Astrocyte (in vitro differentiated cells and primary cell): ENCODE data around the gene MYO16. TPM values are rescaled to one million over a fixed set of nuclear protein-coding genes. Genes with fewer than 3 reads are reported as not detected.

Experiments used
- DNase-seq: peaks from one replicate; pipeline ENCODE4 v3.0.0-alpha.2; 2010; ENCODE audit warnings: low read depth
- FAIRE-seq: peaks from 2 replicates; lab custom pipeline; 2011; peaks lifted over from hg19 to GRCh38; lab: Jason Lieb, UNC
- H2AFZ ChIP-seq: 2 replicates; pipeline ENCODE4 v1.6.0; 2012; ENCODE audit warnings: low read depth, low read length, inconsistent platforms
- H3K27ac ChIP-seq: 2 replicates; pipeline ENCODE4 v1.5.1; 2011; ENCODE audit warnings: low read depth, low read length, inconsistent platforms
- H3K27me3 ChIP-seq: 2 replicates; pipeline ENCODE4 v1.6.0; 2011; ENCODE audit warnings: low read length, inconsistent platforms; ENCODE audit not compliant: insufficient read depth
- H3K36me3 ChIP-seq: 2 replicates; pipeline ENCODE4 v1.5.1; 2011; ENCODE audit warnings: low read length, inconsistent platforms; ENCODE audit not compliant: insufficient read depth
- H3K4me1 ChIP-seq: 2 replicates; pipeline ENCODE4 v1.5.1; 2011; ENCODE audit warnings: low read length, inconsistent platforms; ENCODE audit not compliant: insufficient read depth
- H3K4me2 ChIP-seq: 2 replicates; pipeline ENCODE4 v1.6.0; 2012; ENCODE audit warnings: low read length, inconsistent platforms
- H3K4me3 ChIP-seq: 2 replicates; pipeline ENCODE4 v1.5.1; 2011; ENCODE audit warnings: low read depth, mild to moderate bottlenecking, low read length, inconsistent platforms; ENCODE audit not compliant: insufficient read depth
- H3K79me2 ChIP-seq: 2 replicates; pipeline ENCODE4 v1.6.0; 2012; ENCODE audit warnings: mild to moderate bottlenecking, low read length, inconsistent platforms; ENCODE audit not compliant: insufficient read depth
- H3K9ac ChIP-seq: 2 replicates; pipeline ENCODE4 v1.6.0; 2012; ENCODE audit warnings: mild to moderate bottlenecking, low read length, inconsistent platforms
- H3K9me3 ChIP-seq: 2 replicates; pipeline ENCODE4 v1.5.1; 2012; ENCODE audit warnings: low read depth, mild to moderate bottlenecking, low read length, inconsistent platforms; ENCODE audit not compliant: insufficient read depth
- H4K20me1 ChIP-seq: 2 replicates; pipeline ENCODE4 v1.6.0; 2012; ENCODE audit warnings: low read length, inconsistent platforms; ENCODE audit not compliant: insufficient read depth
- H3K27ac Mint-ChIP-seq: one replicate; pipeline ENCODE4 v1.8.0; 2021; ENCODE audit warnings: mild to moderate bottlenecking, mixed read lengths; ENCODE audit not compliant: unreplicated experiment
- H3K27me3 Mint-ChIP-seq: one replicate; pipeline ENCODE4 v1.8.0; 2021; ENCODE audit warnings: low read depth, mixed read lengths; ENCODE audit not compliant: unreplicated experiment
- H3K36me3 Mint-ChIP-seq: one replicate; pipeline ENCODE4 v1.8.0; 2021; ENCODE audit warnings: low read depth, mixed read lengths; ENCODE audit not compliant: unreplicated experiment
- H3K4me1 Mint-ChIP-seq: one replicate; pipeline ENCODE4 v1.8.0; 2021; ENCODE audit warnings: low read depth, mixed read lengths; ENCODE audit not compliant: unreplicated experiment
- H3K4me3 Mint-ChIP-seq: one replicate; pipeline ENCODE4 v1.8.0; 2021; ENCODE audit warnings: mild to moderate bottlenecking, moderate library complexity, mixed read lengths; ENCODE audit not compliant: unreplicated experiment
- H3K9me3 Mint-ChIP-seq: one replicate; pipeline ENCODE4 v1.8.0; 2021; ENCODE audit warnings: mild to moderate bottlenecking, mixed read lengths; ENCODE audit not compliant: unreplicated experiment
- CTCF ChIP-seq: IDR thresholded peaks from 2 replicates; pipeline ENCODE4 v1.5.1; 2011; ENCODE audit warnings: low read depth, mild to moderate bottlenecking, inconsistent platforms, low read length, moderate library complexity; ENCODE audit not compliant: insufficient read depth
- EZH2 ChIP-seq: IDR thresholded peaks from 2 replicates; pipeline ENCODE4 v1.6.1; 2012; ENCODE audit warnings: mild to moderate bottlenecking, low read length, inconsistent platforms; ENCODE audit not compliant: insufficient read depth
- total RNA-seq: library from RNA; stranded (reverse); gene quantifications from 2 replicates; pipeline ENCODE4 v1.2.1, GENCODE V29; 2021

The MYO16 gene
- total RNA-seq, 1 donor from 2014 or later: 0.14 TPM

- Histone ChIP-seq H3K79me2 (no peaks in the 10 kb centered on the region), H3K9ac (no peak overlapping the region), H3K4me1 (no peaks in the 10 kb centered on the region), H3K4me2 (no peak overlapping the region), H3K36me3 (no peaks in the 10 kb centered on the region), H3K27ac (no peak overlapping the region), H3K9me3 (no peaks in the 10 kb centered on the region), H3K4me3 (no peak overlapping the region), H3K27me3 (no peaks in the 10 kb centered on the region), H2AFZ (no peak overlapping the region), H4K20me1 (no peaks in the 10 kb centered on the region)
- no peak for DNase-seq
- Mint-ChIP-seq H3K9me3 (no peaks in the 10 kb centered on the region), H3K27ac (no peak overlapping the region), H3K27me3 (no peaks in the 10 kb centered on the region), H3K36me3 (no peaks in the 10 kb centered on the region), H3K4me3 (no peak overlapping the region), H3K4me1 (no peaks in the 10 kb centered on the region)
- TF ChIP-seq EZH2 (no peak), CTCF (no peak)
- FAIRE-seq: no peak
Measured at GRCh38 chr13:108996430-108996829, 367.0 kb downstream of the MYO16 start.

GRCh38 chr13:109000207-109000606 is 370.8 kb downstream of the MYO16 start:
- H3K4me1 Mint-ChIP-seq: no peaks in the 10 kb centered on the region
- Histone ChIP-seq H3K4me2 (no peak overlapping the region), H3K4me3 (no peak overlapping the region), H3K27me3 (no peaks in the 10 kb centered on the region), H3K36me3 (no peaks in the 10 kb centered on the region), H3K9ac (no peak overlapping the region), H3K4me1 (no peaks in the 10 kb centered on the region), H4K20me1 (no peaks in the 10 kb centered on the region), H2AFZ (no peak overlapping the region), H3K27ac (no peak overlapping the region), H3K9me3 (no peaks in the 10 kb centered on the region), H3K79me2 (no peaks in the 10 kb centered on the region)
- H3K27me3 Mint-ChIP-seq: no peaks in the 10 kb centered on the region
- DNase-seq: no peak
- no peak overlapping the region for H3K27ac Mint-ChIP-seq
- no peak for FAIRE-seq
- TF ChIP-seq EZH2: no peak
- H3K9me3 Mint-ChIP-seq: no peaks in the 10 kb centered on the region
- no peaks in the 10 kb centered on the region for H3K36me3 Mint-ChIP-seq
- H3K4me3 Mint-ChIP-seq: no peak overlapping the region

GRCh38 chr13:109002934-109003333 is 373.5 kb downstream of the MYO16 start:
- Histone ChIP-seq H3K36me3 (no peaks in the 10 kb centered on the region), H3K9me3 (no peaks in the 10 kb centered on the region), H2AFZ (no peak overlapping the region), H4K20me1 (no peaks in the 10 kb centered on the region), H3K79me2 (no peaks in the 10 kb centered on the region), H3K4me1 (no peaks in the 10 kb centered on the region), H3K4me2 (no peak overlapping the region), H3K27ac (no peak overlapping the region), H3K27me3 (no peaks in the 10 kb centered on the region), H3K9ac (no peak overlapping the region), H3K4me3 (no peak overlapping the region)
- no peak overlapping the region for H3K27ac Mint-ChIP-seq
- no peak overlapping the region for H3K4me3 Mint-ChIP-seq
- H3K27me3 Mint-ChIP-seq: no peaks in the 10 kb centered on the region
- DNase-seq (no peak), FAIRE-seq (no peak)
- TF ChIP-seq CTCF (no peak), EZH2 (no peak)
- H3K4me1 Mint-ChIP-seq: peaks cover under 1% of the 10 kb centered on the region
- no peaks in the 10 kb centered on the region for H3K9me3 Mint-ChIP-seq
- no peaks in the 10 kb centered on the region for H3K36me3 Mint-ChIP-seq
